ENCODE measurements around the gene USP32. TPM values are rescaled to one million over a fixed set of nuclear protein-coding genes. Genes with fewer than 3 reads are reported as not detected.
"Not testable (repeated sequence)": the region's sequence is repeated elsewhere in the genome, so short reads cannot be mapped to it uniquely, and the experiment has no call there.

USP32 gene
- total RNA-seq, 6 experiments from 2014 or later: 24.8 to 44.2 (median 33.5) TPM

GRCh38 chr17:60229188-60229802 lies 162.6 kb downstream of the USP32 start:
- no peaks in the 10 kb centered on the region for H3K4me1 ChIP-seq
- no peaks in the 10 kb centered on the region for H3K9me3 ChIP-seq
- no peak overlapping the region for H3K4me3 ChIP-seq
- no peaks in the 10 kb centered on the region for H3K27me3 ChIP-seq
- peaks cover 0 to 16% (median 6%) of the 10 kb centered on the region in 4 donors for H3K36me3 ChIP-seq
- WGBS (ENCODE audit: insufficient coverage, low coverage, low lambda C conversion rate, missing lambda C conversion rate): 95% methylated on average over 3 of the region's 3 CpGs
- H3K27ac ChIP-seq: no peak overlapping the region
- DNase-seq: no peak
- intact Hi-C loops (cut with DNase I): no loop called here
- TF ChIP-seq POLR2A (IDR thresholded peaks at IDR 0.05): no peak
- TF ChIP-seq, protein P1, sequence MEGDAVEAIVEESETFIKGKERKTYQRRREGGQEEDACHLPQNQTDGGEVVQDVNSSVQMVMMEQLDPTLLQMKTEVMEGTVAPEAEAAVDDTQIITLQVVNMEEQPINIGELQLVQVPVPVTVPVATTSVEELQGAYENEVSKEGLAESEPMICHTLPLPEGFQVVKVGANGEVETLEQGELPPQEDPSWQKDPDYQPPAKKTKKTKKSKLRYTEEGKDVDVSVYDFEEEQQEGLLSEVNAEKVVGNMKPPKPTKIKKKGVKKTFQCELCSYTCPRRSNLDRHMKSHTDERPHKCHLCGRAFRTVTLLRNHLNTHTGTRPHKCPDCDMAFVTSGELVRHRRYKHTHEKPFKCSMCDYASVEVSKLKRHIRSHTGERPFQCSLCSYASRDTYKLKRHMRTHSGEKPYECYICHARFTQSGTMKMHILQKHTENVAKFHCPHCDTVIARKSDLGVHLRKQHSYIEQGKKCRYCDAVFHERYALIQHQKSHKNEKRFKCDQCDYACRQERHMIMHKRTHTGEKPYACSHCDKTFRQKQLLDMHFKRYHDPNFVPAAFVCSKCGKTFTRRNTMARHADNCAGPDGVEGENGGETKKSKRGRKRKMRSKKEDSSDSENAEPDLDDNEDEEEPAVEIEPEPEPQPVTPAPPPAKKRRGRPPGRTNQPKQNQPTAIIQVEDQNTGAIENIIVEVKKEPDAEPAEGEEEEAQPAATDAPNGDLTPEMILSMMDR (IDR thresholded peaks at IDR 0.05): no peak
- ATAC-seq: no peak

- ATAC-seq; H3K4me1 ChIP-seq; H3K9me3 ChIP-seq; intact Hi-C loops (cut with DNase I); H3K4me3 ChIP-seq; DNase-seq; H3K27me3 ChIP-seq; H3K27ac ChIP-seq: not testable (repeated sequence)
- H3K36me3 ChIP-seq: peaks cover 0 to 34% (median 10%) of the 10 kb centered on the region in 4 donors
- 85% methylated on average over 2 of the region's 8 CpGs for WGBS (ENCODE audit: insufficient coverage, low coverage, low lambda C conversion rate, missing lambda C conversion rate)
Measured at GRCh38 chr17:60227276-60227675, 164.7 kb downstream of the USP32 start.

GRCh38 chr17:60224064-60224463 lies 167.9 kb downstream of the USP32 start:
- no peak for DNase-seq
- no peak for ATAC-seq
- Histone ChIP-seq H3K27me3 (no peaks in the 10 kb centered on the region), H3K4me1 (no peaks in the 10 kb centered on the region), H3K4me3 (no peak overlapping the region), H3K27ac (no peak overlapping the region), H3K9me3 (no peaks in the 10 kb centered on the region), H3K36me3 (peaks cover 0 to 45% (median 13%) of the 10 kb centered on the region in 4 donors)
- WGBS (ENCODE audit: insufficient coverage, low coverage, low lambda C conversion rate, missing lambda C conversion rate): 92% methylated on average over 1 of the region's 1 CpG
- TF ChIP-seq POLR2A (IDR thresholded peaks at IDR 0.05): no peak
- TF ChIP-seq, protein P1 (IDR thresholded peaks at IDR 0.05): no peak
- intact Hi-C loops (cut with DNase I): no loop called here

DNA sequence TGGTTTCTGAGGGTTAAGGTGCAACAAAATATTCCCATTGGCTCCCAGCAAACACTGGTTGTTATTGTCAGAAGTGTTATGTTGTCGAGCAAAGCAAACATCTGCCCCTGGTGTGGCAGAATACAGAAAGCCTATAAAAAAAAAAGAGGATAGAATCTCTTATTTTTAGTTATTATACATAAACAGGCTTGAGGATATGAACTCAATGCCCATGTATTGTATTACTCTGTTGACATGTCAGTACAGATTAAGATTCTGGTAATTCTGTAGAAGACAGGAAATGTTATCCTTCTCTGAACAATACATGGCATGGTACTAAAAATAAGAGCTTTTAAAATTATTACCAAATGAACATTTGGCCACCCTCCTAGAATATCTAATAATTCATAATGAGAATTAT lies 168.5 kb downstream of the USP32 start:
- 77% methylated on average over 1 of the region's 1 CpG for WGBS (ENCODE audit: insufficient coverage, low coverage, low lambda C conversion rate, missing lambda C conversion rate)
- H3K4me3 ChIP-seq: no peak overlapping the region
- intact Hi-C loops (cut with DNase I): no loop called here
- H3K4me1 ChIP-seq: no peaks in the 10 kb centered on the region
- no peak for DNase-seq
- ATAC-seq: no peak
- H3K27me3 ChIP-seq: no peaks in the 10 kb centered on the region
- no peak overlapping the region for H3K27ac ChIP-seq
- H3K9me3 ChIP-seq: no peaks in the 10 kb centered on the region
- H3K36me3 ChIP-seq: peaks cover 4 to 50% (median 13%) of the 10 kb centered on the region in 4 donors
- no peak for TF ChIP-seq POLR2A (IDR thresholded peaks at IDR 0.05)
- TF ChIP-seq, protein P1 (IDR thresholded peaks at IDR 0.05): no peak

- peaks cover 4 to 36% (median 7%) of the 10 kb centered on the region in 4 donors for H3K36me3 ChIP-seq
- ATAC-seq; H3K4me1 ChIP-seq; H3K27me3 ChIP-seq; intact Hi-C loops (cut with DNase I); H3K9me3 ChIP-seq; H3K27ac ChIP-seq; H3K4me3 ChIP-seq; DNase-seq: not testable (repeated sequence)
- WGBS (ENCODE audit: insufficient coverage, low coverage, low lambda C conversion rate, missing lambda C conversion rate): 91% methylated on average over 1 of the region's 2 CpGs
Measured at GRCh38 chr17:60218774-60219173, 173.2 kb downstream of the USP32 start.

DNA sequence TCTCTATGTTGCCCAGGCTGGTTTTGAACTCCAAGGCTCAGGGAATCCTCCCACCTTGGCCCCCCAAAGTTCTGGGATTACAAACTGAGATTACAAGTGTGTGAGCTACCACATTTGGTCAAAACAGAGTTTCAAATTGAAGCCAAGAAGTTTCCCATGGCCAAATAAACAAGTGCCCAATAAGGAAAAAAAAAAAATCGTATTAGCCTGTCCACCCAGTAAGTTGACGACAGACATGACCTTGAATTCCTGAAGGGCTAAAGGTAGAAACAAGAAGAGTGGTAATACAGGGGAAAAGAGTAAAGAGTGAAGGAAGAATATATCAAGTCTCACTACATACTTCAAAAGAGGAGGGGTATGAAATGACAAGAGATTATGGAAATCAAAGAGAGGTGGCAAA lies 176.0 kb downstream of the USP32 start:
- H3K9me3 ChIP-seq; H3K27me3 ChIP-seq; H3K27ac ChIP-seq; H3K4me3 ChIP-seq; intact Hi-C loops (cut with DNase I); H3K4me1 ChIP-seq; ATAC-seq; DNase-seq: not testable (repeated sequence)
- peaks cover 0 to 15% (median 4%) of the 10 kb centered on the region in 4 donors for H3K36me3 ChIP-seq
- no CpG with 5 or more reads among the region's 2 CpGs for WGBS (ENCODE audit: insufficient coverage, low coverage, low lambda C conversion rate, missing lambda C conversion rate)

- H3K27me3 ChIP-seq; DNase-seq; ATAC-seq; H3K9me3 ChIP-seq; intact Hi-C loops (cut with DNase I); H3K4me3 ChIP-seq; H3K27ac ChIP-seq; H3K36me3 ChIP-seq; H3K4me1 ChIP-seq: not testable (repeated sequence)
Measured at GRCh38 chr17:60211282-60211681, 180.7 kb downstream of the USP32 start.

DNA sequence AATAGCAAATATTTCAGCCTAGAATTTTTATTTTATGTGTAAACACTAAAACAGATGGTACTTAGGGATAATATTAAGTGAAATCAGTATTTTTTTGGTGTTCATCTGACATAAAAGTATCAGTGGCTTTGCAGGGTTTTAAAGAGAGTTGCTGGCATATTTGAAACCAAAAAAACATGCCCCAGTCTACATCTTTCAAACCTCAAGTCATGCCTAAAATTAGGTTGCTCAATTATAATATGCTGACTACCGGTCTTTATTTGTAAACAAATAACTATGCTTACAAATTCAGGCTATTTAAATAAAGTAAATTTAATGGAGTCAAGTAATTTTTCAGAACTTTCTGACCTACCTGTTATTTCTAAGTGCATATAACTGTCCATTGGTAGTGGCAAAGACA lies 183.6 kb downstream of the USP32 start:
- ATAC-seq; H3K4me1 ChIP-seq; H3K27me3 ChIP-seq; H3K9me3 ChIP-seq; H3K27ac ChIP-seq; DNase-seq; intact Hi-C loops (cut with DNase I); H3K4me3 ChIP-seq; H3K36me3 ChIP-seq: not testable (repeated sequence)
- 88% methylated on average over 1 of the region's 1 CpG for WGBS (ENCODE audit: insufficient coverage, low coverage, low lambda C conversion rate, missing lambda C conversion rate)

GRCh38 chr17:60205782-60206181 lies 186.2 kb downstream of the USP32 start:
- H3K36me3 ChIP-seq; H3K4me1 ChIP-seq; H3K27ac ChIP-seq; DNase-seq; ATAC-seq; intact Hi-C loops (cut with DNase I); H3K9me3 ChIP-seq; H3K4me3 ChIP-seq; H3K27me3 ChIP-seq: not testable (repeated sequence)

Data from right lobe of liver (tissue), 6 donors.